GM10266 (cell line): ENCODE measurements around the gene SPEM3.
A peak's percentile ranks its signal among the peaks of the same experiment; 100 is the strongest.

Experiments
- DNase-seq: peaks from one replicate; pipeline ENCODE4 v3.0.0; 2012; ENCODE audit errors: extremely low spot score
- CTCF ChIP-seq: IDR thresholded peaks from 2 replicates; pipeline ENCODE4 v1.5.1; 2012; ENCODE audit warnings: mild to moderate bottlenecking, low read depth; ENCODE audit not compliant: control insufficient read depth, insufficient read depth; ENCODE audit errors: missing control alignments

Gene SPEM3

GRCh38 chr17:7444682-7445618 lies 16.3 kb downstream of the SPEM3 start, which contains the start of gene CHRNB1:
Gene CHRNB1 (plus strand): TSS chr17:7445061. CDS start chr17:7445128, 67 bp downstream.
- peak; percentile 32 for TF ChIP-seq CTCF
- peak; percentile 77 for DNase-seq

- no peak for TF ChIP-seq CTCF
- DNase-seq: peak; percentile 66
These were observed 16.9 kb downstream of the SPEM3 start for GRCh38 chr17:7445619-7445968.

- no peak for TF ChIP-seq CTCF
- DNase-seq: no peak
These were observed 19.8 kb downstream of the SPEM3 start for GRCh38 chr17:7448461-7448860.

GRCh38 chr17:7459961-7460545 lies 31.4 kb downstream of the SPEM3 start:
- no peak for DNase-seq
- TF ChIP-seq CTCF: no peak

- no peak for TF ChIP-seq CTCF
- no peak for DNase-seq
These were observed 32.4 kb downstream of the SPEM3 start for GRCh38 chr17:7460850-7461660.

GRCh38 chr17:7462474-7463371 lies 34.1 kb downstream of the SPEM3 start:
- DNase-seq: no peak
- no peak for TF ChIP-seq CTCF
